NAMALWA (cell line): ENCODE results near the gene MRPS17.
A peak's percentile ranks its signal among the peaks of the same experiment; 100 is the strongest.
"Not testable (repeated sequence)": the region's sequence is repeated elsewhere in the genome, so short reads cannot be mapped to it uniquely, and the experiment has no call there.

Experiments
- DNase-seq: peaks from one replicate; pipeline ENCODE4 v3.0.0-alpha.2; 2015; ENCODE audit warnings: low spot score

The MRPS17 gene

DNA sequence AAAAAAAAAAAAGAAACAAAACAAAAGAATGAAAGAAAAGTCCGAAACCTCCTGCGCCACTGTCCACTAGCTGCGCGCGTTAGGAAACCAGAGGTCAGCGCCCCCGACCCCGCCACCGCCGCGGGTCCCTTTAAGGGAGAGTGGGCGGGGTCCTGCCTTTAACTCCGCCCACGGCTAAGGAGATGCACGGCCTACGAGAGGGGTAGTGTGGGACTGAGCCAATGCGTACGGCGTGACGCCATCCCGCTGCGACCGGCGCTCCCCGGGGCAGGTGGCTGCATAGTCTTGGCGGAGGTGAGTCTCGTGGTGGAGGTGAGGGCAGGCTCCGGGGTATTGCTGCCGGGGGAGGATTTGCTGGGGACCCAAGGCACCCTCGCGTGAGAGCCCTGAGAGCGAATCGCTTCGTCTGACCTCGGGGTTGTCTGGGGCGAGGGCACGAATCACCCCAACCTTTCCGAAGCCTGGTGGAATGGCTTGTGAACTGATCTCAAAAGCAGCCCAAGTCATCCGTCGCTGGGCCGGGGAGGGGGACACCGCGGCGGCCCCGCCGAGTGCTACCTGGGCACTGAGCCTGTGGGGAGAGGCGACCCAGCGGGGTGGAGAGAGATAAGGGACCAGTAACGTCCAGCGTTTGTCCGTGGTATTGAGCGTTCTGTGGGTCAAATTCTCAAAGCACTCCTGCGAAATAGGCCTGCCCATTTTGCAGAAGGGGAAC is at the start of gene MRPS17:
Gene MRPS17 (plus strand): TSS at position 241 of the 715 bp plus-strand sequence. CDS start 1,319 bp downstream, outside the sequence.
- peak; percentile 96 for DNase-seq

DNA sequence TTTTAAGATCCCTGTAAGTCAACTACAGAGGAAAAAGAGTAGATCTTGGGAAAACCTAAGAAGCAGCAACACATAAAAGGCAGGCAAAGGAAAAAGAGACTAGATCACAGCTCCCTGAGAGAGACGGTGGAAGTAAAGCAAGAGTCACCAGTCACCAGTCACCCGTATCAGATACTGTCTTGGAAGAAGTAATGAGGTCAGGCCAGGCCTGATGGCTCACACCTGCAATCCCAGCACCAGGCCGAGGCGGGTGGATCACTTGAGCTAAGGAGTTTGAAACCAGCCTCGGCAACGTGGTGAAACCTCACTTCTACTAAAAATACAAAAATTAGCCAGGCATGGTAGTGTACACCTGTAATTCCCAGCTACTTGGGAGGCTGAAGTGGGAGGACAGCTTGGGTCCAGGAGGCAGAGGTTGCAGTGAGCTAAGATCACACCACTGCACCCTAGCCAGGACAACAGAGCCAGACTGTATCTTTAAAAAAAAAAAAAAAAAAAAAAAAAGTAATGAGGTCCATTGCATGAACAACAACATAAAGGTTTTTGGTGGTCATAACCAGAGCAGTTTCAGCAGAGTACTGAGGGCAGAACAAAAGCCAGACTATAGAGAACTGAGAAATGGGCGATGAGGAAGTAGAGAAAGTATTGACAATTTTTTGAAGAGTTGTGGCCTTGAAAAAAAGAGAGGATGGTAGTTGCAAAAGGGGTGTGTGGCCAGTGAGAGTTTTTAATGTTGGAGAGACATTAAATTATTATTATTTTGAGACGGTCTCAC is 47.5 kb upstream of the MRPS17 start:
- no peak for DNase-seq

GRCh38 chr7:55912748-55913158 is 38.9 kb upstream of the MRPS17 start:
- no peak for DNase-seq

GRCh38 chr7:55917771-55918170 is 33.9 kb upstream of the MRPS17 start:
- DNase-seq = no peak

GRCh38 chr7:55928006-55928767 is 23.5 kb upstream of the MRPS17 start:
- DNase-seq = peak; percentile 49

DNA sequence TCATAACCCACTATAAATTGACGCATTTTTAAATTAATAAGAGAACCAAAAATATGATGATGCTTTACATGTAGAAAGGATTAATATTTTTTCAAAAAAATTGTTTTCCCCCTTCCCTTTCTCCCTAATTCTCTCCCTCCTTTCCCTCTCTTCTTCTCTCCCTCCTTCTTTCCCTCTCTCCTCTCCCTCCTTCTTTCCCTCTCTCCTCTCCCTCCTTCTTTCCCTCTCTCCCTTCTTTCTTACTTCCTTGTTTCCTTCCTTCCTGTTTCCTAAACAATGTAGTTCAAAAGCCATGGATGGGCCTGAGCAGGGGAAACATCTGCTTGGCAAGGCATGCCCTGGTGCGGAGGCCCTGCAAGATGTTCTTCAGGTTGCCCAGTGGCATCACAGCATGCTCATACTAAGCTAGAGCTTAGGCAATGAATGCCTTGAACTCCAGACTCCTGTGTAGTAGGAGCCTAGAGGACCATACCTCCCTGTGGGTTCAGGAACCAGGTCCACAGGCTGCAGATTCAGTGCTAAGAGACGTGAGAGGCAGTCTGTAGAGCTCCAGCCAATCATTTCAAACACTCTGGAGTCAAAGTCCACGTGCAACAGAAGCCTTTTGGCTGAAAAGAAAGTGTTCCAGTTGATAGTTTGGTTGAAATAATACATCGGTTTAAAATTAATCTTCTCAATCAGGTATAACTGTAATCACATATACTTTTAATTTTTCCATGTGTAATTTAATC is 20.1 kb upstream of the MRPS17 start:
- no peak for DNase-seq

GRCh38 chr7:55939514-55940123 is 12.1 kb upstream of the MRPS17 start:
- DNase-seq = no peak

- DNase-seq = no peak
Observed at GRCh38 chr7:55946545-55946944, 5.1 kb upstream of the MRPS17 start.

DNA sequence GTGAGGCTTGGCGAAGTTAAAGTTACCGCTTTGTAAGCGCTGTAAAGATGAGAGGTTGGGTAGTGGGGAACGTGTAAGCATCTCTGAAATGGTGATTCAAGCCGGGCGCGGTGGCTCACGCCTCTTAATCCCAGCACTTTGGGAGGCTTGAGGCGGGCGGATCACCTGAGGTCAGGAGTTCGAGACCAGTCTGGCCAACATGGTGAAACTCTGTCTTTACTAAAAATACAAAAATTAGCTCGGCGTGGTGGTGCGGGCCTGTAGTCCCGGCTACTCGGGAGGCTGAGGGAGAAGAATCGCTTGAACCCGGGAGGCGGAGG is 635 bp downstream of the MRPS17 start:
- not testable (repeated sequence) for DNase-seq

- no peak for DNase-seq
Observed at GRCh38 chr7:55953707-55954475, 2.2 kb downstream of the MRPS17 start.

GRCh38 chr7:55957190-55957589 is 5.5 kb downstream of the MRPS17 start:
- no peak for DNase-seq

- DNase-seq = no peak
Observed at GRCh38 chr7:55962014-55962413, 10.3 kb downstream of the MRPS17 start.

GRCh38 chr7:55963584-55964168 is 12.0 kb downstream of the MRPS17 start:
- DNase-seq = no peak

DNA sequence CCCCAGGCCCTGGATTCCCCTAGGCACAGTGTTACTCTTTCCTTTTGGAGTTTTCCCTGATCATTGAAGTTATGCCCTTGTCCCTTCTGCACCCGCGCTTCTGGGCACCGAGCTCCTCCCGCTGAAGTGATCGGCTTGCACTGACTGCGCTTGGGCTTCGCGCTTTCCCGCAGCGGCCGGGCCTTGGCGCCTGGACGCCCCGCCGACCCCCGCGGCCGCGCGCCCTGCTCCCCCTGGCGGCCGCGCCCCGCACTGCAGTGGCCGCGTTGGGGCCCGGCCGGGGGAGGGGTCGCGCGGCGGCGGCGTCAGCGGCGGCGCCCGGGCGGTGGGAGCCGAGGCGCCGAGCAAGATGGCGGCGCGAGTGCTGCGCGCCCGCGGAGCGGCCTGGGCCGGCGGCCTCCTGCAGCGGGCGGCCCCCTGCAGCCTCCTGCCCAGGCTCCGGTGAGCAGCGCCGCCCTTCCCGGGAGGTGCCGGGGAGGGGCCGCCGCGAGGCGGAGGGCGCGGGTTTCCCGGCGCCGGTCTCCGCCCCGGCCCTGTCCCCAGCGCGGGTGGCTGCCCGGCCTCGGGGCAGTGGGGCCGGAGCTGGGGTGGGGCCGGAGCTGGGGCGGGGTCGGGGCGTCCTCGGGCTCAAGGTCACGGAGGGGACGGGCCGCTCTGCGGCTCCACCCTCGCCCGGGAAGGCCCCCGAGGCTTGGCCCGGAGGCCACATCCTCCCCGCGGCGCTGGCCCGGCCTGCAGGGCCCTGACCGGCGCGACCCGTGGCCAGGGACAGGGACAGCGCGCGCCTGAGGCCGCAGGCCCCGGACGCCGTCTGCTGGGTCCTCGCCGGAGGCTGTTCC is 12.8 kb downstream of the MRPS17 start, which contains the start of gene NIPSNAP2:
Gene NIPSNAP2 (plus strand): TSS at position 325 of the 839 bp plus-strand sequence. CDS start 25 bp downstream, at position 350.
- DNase-seq = peak; percentile 77

- DNase-seq = peak; percentile 60
Observed at GRCh38 chr7:55965100-55965470, 13.4 kb downstream of the MRPS17 start.

GRCh38 chr7:55965805-55966421 is 14.2 kb downstream of the MRPS17 start:
- no peak for DNase-seq

- DNase-seq = no peak
Observed at GRCh38 chr7:55966851-55967250, 15.2 kb downstream of the MRPS17 start.

- DNase-seq = no peak
Observed at GRCh38 chr7:55969391-55969790, 17.7 kb downstream of the MRPS17 start.

DNA sequence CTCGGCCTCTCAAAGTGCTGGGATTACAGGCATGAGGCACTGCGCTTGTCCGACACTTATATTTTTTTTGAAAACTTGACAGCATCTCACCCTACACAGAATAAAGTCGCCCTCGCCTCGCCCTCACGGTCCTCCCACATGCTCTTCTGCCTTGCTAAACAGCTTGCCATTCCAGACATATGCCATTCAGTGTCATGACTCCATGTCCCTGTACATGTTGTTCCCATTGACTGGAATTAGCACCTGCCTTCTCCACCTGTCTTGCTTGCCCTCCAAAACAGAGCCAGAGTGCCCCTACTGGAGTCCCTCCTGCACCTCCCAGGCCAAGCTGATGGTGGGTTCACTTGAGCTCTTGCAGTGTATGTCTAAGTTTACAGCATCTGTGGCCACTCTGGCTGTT is 18.9 kb downstream of the MRPS17 start:
- no peak for DNase-seq
